MCF 10A (cell line): ENCODE results near the gene STOML1. TPM values are rescaled to one million over a fixed set of nuclear protein-coding genes. Genes with fewer than 3 reads are reported as not detected.

Experiments used
- BruUV-seq: library from RNA; stranded (reverse); fragments of 400-500 nt; replicated peaks from 2 replicates; lab custom pipeline; 2021; lab: Mats Ljungman, UMichigan
- CTCF ChIA-PET: fragments of 300-600 bp; sonication (Branson Sonifier 250); formaldehyde crosslinking; extraction: SDS; loops from one replicate; lab custom pipeline; 2021; ENCODE audit warnings: antibody characterized with exemption, inconsistent platforms; lab: Yijun Ruan, JAX
- POLR2A ChIA-PET: fragments of 300-600, 350-650 bp; sonication (Branson Sonifier 250); formaldehyde crosslinking; extraction: SDS; loops from one replicate; lab custom pipeline; 2020; ENCODE audit warnings: antibody characterized with exemption, inconsistent platforms; lab: Yijun Ruan, JAX
- DNase-seq: peaks from one replicate; pipeline ENCODE4 v3.0.0-alpha.2; 2018; ENCODE audit not compliant: unreplicated experiment
- H3K27ac Mint-ChIP-seq: one replicate; pipeline ENCODE4 v1.8.0; 2022; ENCODE audit warnings: mild to moderate bottlenecking, low read depth, mixed read lengths; ENCODE audit not compliant: unreplicated experiment
- H3K27me3 Mint-ChIP-seq: one replicate; pipeline ENCODE4 v1.8.0; 2022; ENCODE audit warnings: mixed read lengths; ENCODE audit not compliant: insufficient read depth, unreplicated experiment
- H3K36me3 Mint-ChIP-seq: one replicate; pipeline ENCODE4 v1.8.0; 2022; ENCODE audit warnings: mild to moderate bottlenecking, moderate library complexity, mixed read lengths; ENCODE audit not compliant: insufficient read depth, unreplicated experiment
- H3K4me1 Mint-ChIP-seq: one replicate; pipeline ENCODE4 v1.8.0; 2022; ENCODE audit warnings: mixed read lengths; ENCODE audit not compliant: insufficient read depth, unreplicated experiment
- H3K4me3 Mint-ChIP-seq: one replicate; pipeline ENCODE4 v1.8.0; 2022; ENCODE audit warnings: mild to moderate bottlenecking, moderate library complexity, mixed read lengths; ENCODE audit not compliant: unreplicated experiment
- H3K9me3 Mint-ChIP-seq: one replicate; pipeline ENCODE4 v1.8.0; 2022; ENCODE audit warnings: mixed read lengths; ENCODE audit not compliant: unreplicated experiment
- intact Hi-C: fragments of 100-400 bp; cut with micrococcal nuclease; formaldehyde crosslinking; loops from 2 replicates; pipeline ENCODE4 v1.14.1; 2022
- total RNA-seq: library from RNA; stranded (reverse); gene quantifications from 2 replicates; pipeline ENCODE4 v1.2.3, GENCODE V29; 2022
- TF ChIP-seq, protein P1 (sequence below): fragments of 200-600 bp; IDR thresholded peaks from one replicate; pipeline ENCODE4 v1.8.0; 2022; ENCODE audit warnings: antibody characterized with exemption, mild to moderate bottlenecking; ENCODE audit not compliant: unreplicated experiment

Gene STOML1
- total RNA-seq, 1 experiment from 2014 or later, result 17.6 TPM

DNA sequence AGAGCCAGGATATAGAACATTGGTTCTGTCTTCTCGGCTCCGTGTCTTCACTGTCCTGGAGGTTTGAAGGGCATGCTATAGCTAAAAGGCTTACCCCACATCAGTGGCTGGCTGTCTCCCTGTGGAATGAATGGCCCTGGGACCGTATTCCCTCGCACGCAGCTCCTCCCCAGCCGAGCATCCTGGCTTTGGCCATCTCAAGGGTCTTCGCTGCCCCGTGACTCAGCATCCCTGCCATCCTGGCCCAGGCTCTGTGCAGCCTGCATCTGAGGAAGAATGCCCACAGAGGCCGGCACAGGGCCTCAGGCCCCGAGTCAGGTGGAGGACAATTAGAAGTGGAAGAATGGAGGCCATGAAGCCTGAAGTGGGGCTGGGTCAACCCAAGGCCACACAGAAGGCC is 54.8 kb downstream of the STOML1 start:
- Mint-ChIP-seq H3K27me3 (no peaks in the 10 kb centered on the region), H3K4me3 (no peak overlapping the region), H3K9me3 (no peaks in the 10 kb centered on the region), H3K27ac (no peak overlapping the region), H3K36me3 (no peaks in the 10 kb centered on the region), H3K4me1 (peaks cover 30% of the 10 kb centered on the region)
- ChIA-PET POLR2A (no interaction called here), CTCF (interaction anchor here (0.6 to 1.8 kb wide), 6 partner anchors 9 to 233 kb away, joined by 3 to 6 read pairs (median 4); no protein-coding TSS in a partner anchor)
- TF ChIP-seq, protein P1, sequence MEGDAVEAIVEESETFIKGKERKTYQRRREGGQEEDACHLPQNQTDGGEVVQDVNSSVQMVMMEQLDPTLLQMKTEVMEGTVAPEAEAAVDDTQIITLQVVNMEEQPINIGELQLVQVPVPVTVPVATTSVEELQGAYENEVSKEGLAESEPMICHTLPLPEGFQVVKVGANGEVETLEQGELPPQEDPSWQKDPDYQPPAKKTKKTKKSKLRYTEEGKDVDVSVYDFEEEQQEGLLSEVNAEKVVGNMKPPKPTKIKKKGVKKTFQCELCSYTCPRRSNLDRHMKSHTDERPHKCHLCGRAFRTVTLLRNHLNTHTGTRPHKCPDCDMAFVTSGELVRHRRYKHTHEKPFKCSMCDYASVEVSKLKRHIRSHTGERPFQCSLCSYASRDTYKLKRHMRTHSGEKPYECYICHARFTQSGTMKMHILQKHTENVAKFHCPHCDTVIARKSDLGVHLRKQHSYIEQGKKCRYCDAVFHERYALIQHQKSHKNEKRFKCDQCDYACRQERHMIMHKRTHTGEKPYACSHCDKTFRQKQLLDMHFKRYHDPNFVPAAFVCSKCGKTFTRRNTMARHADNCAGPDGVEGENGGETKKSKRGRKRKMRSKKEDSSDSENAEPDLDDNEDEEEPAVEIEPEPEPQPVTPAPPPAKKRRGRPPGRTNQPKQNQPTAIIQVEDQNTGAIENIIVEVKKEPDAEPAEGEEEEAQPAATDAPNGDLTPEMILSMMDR, result no peak
- DNase-seq, result no peak
- intact Hi-C loops, result no loop called here
- BruUV-seq, result no TSS peak

DNA sequence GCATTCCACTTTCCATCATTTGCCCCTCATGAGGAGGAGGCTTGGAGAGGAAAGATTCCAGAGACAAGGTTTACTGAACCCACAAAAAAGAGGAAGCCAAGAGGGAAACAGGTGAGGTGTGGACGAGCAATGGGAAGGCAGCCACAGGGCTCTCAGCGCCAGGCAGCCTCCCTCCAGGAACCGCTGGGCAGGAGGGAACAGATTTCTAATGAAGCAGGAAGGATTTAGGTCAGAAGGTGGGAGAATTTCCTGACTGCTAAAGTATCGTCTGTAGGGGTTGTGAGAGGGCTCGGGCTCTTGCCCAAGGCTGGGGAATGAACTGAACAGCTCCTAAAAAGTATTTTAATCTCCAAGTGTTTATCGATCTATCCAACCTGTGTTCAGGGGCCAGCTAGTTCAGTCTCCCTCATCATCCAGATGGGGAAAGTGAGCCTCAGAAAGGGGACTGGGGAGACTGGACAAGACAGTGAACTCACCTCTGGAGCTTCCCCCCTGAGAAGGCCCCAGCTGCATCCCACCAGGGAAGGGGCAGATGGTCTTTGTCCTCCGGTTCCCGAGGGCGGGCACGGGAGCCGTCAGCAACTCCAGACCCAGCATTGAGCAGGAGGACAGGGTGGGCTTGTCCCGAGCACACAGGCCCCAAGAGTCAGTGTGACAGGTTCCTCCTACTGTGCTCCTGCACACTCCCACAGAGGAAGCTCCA is 55.4 kb downstream of the STOML1 start:
- POLR2A ChIA-PET, result no interaction called here
- H3K4me3 Mint-ChIP-seq, result no peak overlapping the region
- TF ChIP-seq, protein P1, result no peak
- no peak for DNase-seq
- BruUV-seq, result no TSS peak
- CTCF ChIA-PET, result interaction anchor here (0.6 to 1.8 kb wide), 7 partner anchors 9 to 1413 kb away, joined by 3 to 6 read pairs (median 4); no protein-coding TSS in a partner anchor
- H3K27me3 Mint-ChIP-seq, result no peaks in the 10 kb centered on the region
- H3K4me1 Mint-ChIP-seq, result peaks cover 25% of the 10 kb centered on the region
- no peak overlapping the region for H3K27ac Mint-ChIP-seq
- H3K9me3 Mint-ChIP-seq, result no peaks in the 10 kb centered on the region
- intact Hi-C loops, result no loop called here
- H3K36me3 Mint-ChIP-seq, result no peaks in the 10 kb centered on the region

DNA sequence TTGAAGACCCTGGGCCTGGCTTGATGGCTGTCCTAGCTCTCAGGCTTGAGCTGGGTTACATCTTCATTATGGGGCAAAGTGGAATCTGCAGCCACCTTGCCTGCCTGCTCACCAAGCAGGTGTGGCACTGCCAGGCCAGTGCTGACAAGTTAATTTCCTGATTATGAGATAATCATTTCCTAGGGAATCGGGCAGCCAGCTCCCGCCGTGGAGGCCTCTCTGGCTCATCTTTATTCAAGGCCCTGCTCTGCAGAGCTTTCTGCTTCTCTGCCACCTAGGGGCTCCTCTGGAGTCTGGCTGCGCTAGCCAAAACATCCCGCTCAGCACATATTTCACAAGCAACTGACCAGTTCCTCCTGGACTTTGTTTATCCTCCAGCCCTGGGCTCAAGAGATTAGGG is 55.9 kb downstream of the STOML1 start:
- Mint-ChIP-seq H3K36me3 (no peaks in the 10 kb centered on the region), H3K27ac (no peak overlapping the region), H3K4me1 (peaks cover 20% of the 10 kb centered on the region), H3K9me3 (no peaks in the 10 kb centered on the region), H3K4me3 (no peak overlapping the region), H3K27me3 (no peaks in the 10 kb centered on the region)
- ChIA-PET POLR2A (no interaction called here), CTCF (interaction anchor here (0.6 to 1.0 kb wide), 2 partner anchors 9 to 1412 kb away, joined by 3 to 4 read pairs; no protein-coding TSS in a partner anchor)
- intact Hi-C loops, result no loop called here
- DNase-seq, result peak; percentile 30
- TF ChIP-seq, protein P1, result no peak
- no TSS peak for BruUV-seq

DNA sequence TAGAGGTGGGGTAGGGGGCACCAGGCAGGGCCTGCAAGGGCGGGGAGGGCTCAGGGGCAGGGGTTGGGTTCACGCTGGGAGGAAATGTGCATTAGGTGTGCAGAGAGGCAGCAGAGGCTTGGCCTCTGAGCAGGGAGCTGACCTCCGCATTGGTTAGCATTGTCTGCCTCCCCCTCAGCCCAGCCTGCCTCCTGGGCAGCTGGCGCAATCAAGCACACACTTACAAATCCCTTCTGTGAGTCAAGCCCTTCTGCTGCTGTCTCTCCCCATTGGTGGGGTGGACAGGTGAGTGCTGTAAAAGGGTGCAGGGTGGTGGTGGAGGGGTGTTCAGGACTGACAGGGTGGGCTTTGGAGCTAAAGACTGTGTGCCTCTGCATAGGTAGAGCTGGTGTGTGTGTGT is 56.5 kb downstream of the STOML1 start:
- TF ChIP-seq, protein P1, result no peak
- H3K4me3 Mint-ChIP-seq, result no peak overlapping the region
- H3K9me3 Mint-ChIP-seq, result no peaks in the 10 kb centered on the region
- H3K27ac Mint-ChIP-seq, result no peak overlapping the region
- H3K4me1 Mint-ChIP-seq, result peaks cover 20% of the 10 kb centered on the region
- H3K27me3 Mint-ChIP-seq, result no peaks in the 10 kb centered on the region
- no TSS peak for BruUV-seq
- DNase-seq, result peak; percentile 71
- intact Hi-C loops, result no loop called here
- no peaks in the 10 kb centered on the region for H3K36me3 Mint-ChIP-seq
- POLR2A ChIA-PET, result interaction anchor here (0.7 kb wide), 1 partner anchor 259 kb away, joined by 3 read pairs; no protein-coding TSS in a partner anchor
- CTCF ChIA-PET, result interaction anchor here (0.5 to 1.0 kb wide), 3 partner anchors 8 to 63 kb away, joined by 3 to 4 read pairs (median 3); no protein-coding TSS in a partner anchor
